PFSK-1 (cell line): ENCODE measurements around the gene ERFL.

Experiments
- POLR2AphosphoS5 ChIP-seq: IDR thresholded peaks from 2 replicates; pipeline ENCODE4 v1.6.1; 2012; ENCODE audit warnings: low read depth, mild to moderate bottlenecking, control low read depth, low read length, moderate library complexity
- TAF1 ChIP-seq: IDR thresholded peaks from 2 replicates; pipeline ENCODE4 v1.6.1; 2012; ENCODE audit warnings: low read length, control low read depth, borderline replicate concordance; ENCODE audit not compliant: insufficient read depth
- TF ChIP-seq, protein P1 (sequence below), 2 experiments: IDR thresholded peaks; 2 replicates each; pipeline versions ENCODE4 v1.6.1 to v1.8.0; 2011 to 2012; ENCODE audit warnings: low read depth in 2 of 2, low read length in 2 of 2, control low read depth in 1 of 2, inconsistent platforms in 1 of 2, mild to moderate bottlenecking in 1 of 2, moderate library complexity in 1 of 2; ENCODE audit not compliant: insufficient read depth in 1 of 2

- TF ChIP-seq POLR2AphosphoS5: no peak
- TF ChIP-seq TAF1: no peak
- TF ChIP-seq, protein P1, sequence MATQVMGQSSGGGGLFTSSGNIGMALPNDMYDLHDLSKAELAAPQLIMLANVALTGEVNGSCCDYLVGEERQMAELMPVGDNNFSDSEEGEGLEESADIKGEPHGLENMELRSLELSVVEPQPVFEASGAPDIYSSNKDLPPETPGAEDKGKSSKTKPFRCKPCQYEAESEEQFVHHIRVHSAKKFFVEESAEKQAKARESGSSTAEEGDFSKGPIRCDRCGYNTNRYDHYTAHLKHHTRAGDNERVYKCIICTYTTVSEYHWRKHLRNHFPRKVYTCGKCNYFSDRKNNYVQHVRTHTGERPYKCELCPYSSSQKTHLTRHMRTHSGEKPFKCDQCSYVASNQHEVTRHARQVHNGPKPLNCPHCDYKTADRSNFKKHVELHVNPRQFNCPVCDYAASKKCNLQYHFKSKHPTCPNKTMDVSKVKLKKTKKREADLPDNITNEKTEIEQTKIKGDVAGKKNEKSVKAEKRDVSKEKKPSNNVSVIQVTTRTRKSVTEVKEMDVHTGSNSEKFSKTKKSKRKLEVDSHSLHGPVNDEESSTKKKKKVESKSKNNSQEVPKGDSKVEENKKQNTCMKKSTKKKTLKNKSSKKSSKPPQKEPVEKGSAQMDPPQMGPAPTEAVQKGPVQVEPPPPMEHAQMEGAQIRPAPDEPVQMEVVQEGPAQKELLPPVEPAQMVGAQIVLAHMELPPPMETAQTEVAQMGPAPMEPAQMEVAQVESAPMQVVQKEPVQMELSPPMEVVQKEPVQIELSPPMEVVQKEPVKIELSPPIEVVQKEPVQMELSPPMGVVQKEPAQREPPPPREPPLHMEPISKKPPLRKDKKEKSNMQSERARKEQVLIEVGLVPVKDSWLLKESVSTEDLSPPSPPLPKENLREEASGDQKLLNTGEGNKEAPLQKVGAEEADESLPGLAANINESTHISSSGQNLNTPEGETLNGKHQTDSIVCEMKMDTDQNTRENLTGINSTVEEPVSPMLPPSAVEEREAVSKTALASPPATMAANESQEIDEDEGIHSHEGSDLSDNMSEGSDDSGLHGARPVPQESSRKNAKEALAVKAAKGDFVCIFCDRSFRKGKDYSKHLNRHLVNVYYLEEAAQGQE (IDR thresholded peaks at IDR 0.05; ENCODE audit: insufficient read depth in 1 of 2, low read depth in 2 of 2, low read length in 2 of 2): no peak
These were observed 40.7 kb upstream of the ERFL start for GRCh38 chr19:41968751-41969595.
